ENCODE results near the gene CNTRL.

CNTRL gene

GRCh38 chr9:121204121-121204520 is 129.4 kb downstream of the CNTRL start:
- DNase-seq, result peak in 1 of 5 experiments; percentile 47

- no peak for DNase-seq
These were observed 129.9 kb downstream of the CNTRL start for GRCh38 chr9:121204611-121205010.

- DNase-seq, result peak in 1 of 5 experiments; percentile 53
These were observed 132.0 kb downstream of the CNTRL start for GRCh38 chr9:121206516-121207370.

GRCh38 chr9:121207371-121207940 is 132.7 kb downstream of the CNTRL start:
- DNase-seq, result peak in 1 of 5 experiments; percentile 76

GRCh38 chr9:121210536-121210935 is 135.8 kb downstream of the CNTRL start:
- DNase-seq, result peak in 1 of 5 experiments; percentile 56

GRCh38 chr9:121213136-121213806 is 138.5 kb downstream of the CNTRL start:
- DNase-seq, result peak; percentile 14 to 71 (median 46)

- no peak for DNase-seq
These were observed 139.2 kb downstream of the CNTRL start for GRCh38 chr9:121214005-121214404.

- DNase-seq, result no peak
These were observed 141.6 kb downstream of the CNTRL start for GRCh38 chr9:121216271-121216805.

GRCh38 chr9:121217609-121218292 is 143.0 kb downstream of the CNTRL start:
- DNase-seq, result peak in 1 of 5 experiments; percentile 36

GRCh38 chr9:121218357-121219027 is 143.7 kb downstream of the CNTRL start:
- no peak for DNase-seq

GRCh38 chr9:121219530-121219929 is 144.8 kb downstream of the CNTRL start:
- no peak for DNase-seq

- no peak for DNase-seq
These were observed 146.4 kb downstream of the CNTRL start for GRCh38 chr9:121220996-121221663.

- no peak for DNase-seq
These were observed 146.9 kb downstream of the CNTRL start for GRCh38 chr9:121221664-121222055.

- DNase-seq, result peak in 1 of 5 experiments; percentile 17
These were observed 147.9 kb downstream of the CNTRL start for GRCh38 chr9:121222524-121223171.

- DNase-seq, result no peak
These were observed 150.5 kb downstream of the CNTRL start for GRCh38 chr9:121225240-121225639.

- no peak for DNase-seq
These were observed 151.4 kb downstream of the CNTRL start for GRCh38 chr9:121226175-121226574.

Measured in T-helper 2 cell (primary cell).